GM18505 (cell line): ENCODE measurements around the gene IL18.
"Not testable (repeated sequence)": the region's sequence is repeated elsewhere in the genome, so short reads cannot be mapped to it uniquely, and the experiment has no call there.

ENCODE experiments used
- ATAC-seq: cut with Tn5 transposase; IDR thresholded peaks from one replicate; pipeline ENCODE4 v1.9.1; 2021; ENCODE audit not compliant: unreplicated experiment
- POLR2A ChIP-seq: IDR thresholded peaks from 4 replicates; pipeline ENCODE4 v1.6.1; 2011; ENCODE audit warnings: borderline replicate concordance; ENCODE audit not compliant: insufficient read depth, insufficient read length; ENCODE audit errors: extremely low read depth

The IL18 gene

GRCh38 chr11:112179601-112180000 lies 15.7 kb upstream of the IL18 start:
- ATAC-seq, result no peak
- TF ChIP-seq POLR2A, result no peak

GRCh38 chr11:112178936-112179335 lies 15.0 kb upstream of the IL18 start:
- TF ChIP-seq POLR2A, result no peak
- ATAC-seq, result no peak

- TF ChIP-seq POLR2A, result no peak
- no peak for ATAC-seq
Observed at GRCh38 chr11:112178428-112178827, 14.5 kb upstream of the IL18 start.

GRCh38 chr11:112177589-112177988 lies 13.7 kb upstream of the IL18 start:
- TF ChIP-seq POLR2A, result no peak
- no peak for ATAC-seq

GRCh38 chr11:112176077-112176476 lies 12.2 kb upstream of the IL18 start:
- no peak for ATAC-seq
- TF ChIP-seq POLR2A, result no peak

- no peak for TF ChIP-seq POLR2A
- ATAC-seq, result no peak
Observed at GRCh38 chr11:112175599-112175952, 11.7 kb upstream of the IL18 start.

GRCh38 chr11:112174789-112175598 lies 11.1 kb upstream of the IL18 start, which contains the start of gene BCO2:
TSS of gene BCO2 (plus strand) at chr11:112175512. CDS start at chr11:112175602, 90 bp downstream.
- ATAC-seq, result no peak
- TF ChIP-seq POLR2A, result no peak

GRCh38 chr11:112173152-112173551 lies 9.3 kb upstream of the IL18 start:
- no peak for TF ChIP-seq POLR2A
- no peak for ATAC-seq

- ATAC-seq, result no peak
- TF ChIP-seq POLR2A, result no peak
Observed at GRCh38 chr11:112172362-112172994, 8.6 kb upstream of the IL18 start.

GRCh38 chr11:112167145-112167544 lies 3.3 kb upstream of the IL18 start, which contains the start of gene TEX12:
TSS of gene TEX12 (plus strand) at chr11:112167372. CDS start at chr11:112169269, 1,897 bp downstream.
- ATAC-seq, result no peak
- no peak for TF ChIP-seq POLR2A

GRCh38 chr11:112166562-112166961 lies 2.7 kb upstream of the IL18 start:
- no peak for TF ChIP-seq POLR2A

GRCh38 chr11:112165049-112165448 lies 1.2 kb upstream of the IL18 start:
- TF ChIP-seq POLR2A, result no peak
- ATAC-seq, result no peak

More at GRCh38 chr11:112166562-112166961, 2.7 kb upstream of the IL18 start:
- no peak for ATAC-seq

- no peak for ATAC-seq
- TF ChIP-seq POLR2A, result no peak
Observed at GRCh38 chr11:112162761-112163546, 940 bp downstream of the IL18 start.

- not testable (repeated sequence) for ATAC-seq
Observed at GRCh38 chr11:112162200-112162599, 1.7 kb downstream of the IL18 start.
